Kasumi-1 (cell line): ENCODE data around the gene SLC19A2.
"Not testable (repeated sequence)": the region's sequence is repeated elsewhere in the genome, so short reads cannot be mapped to it uniquely, and the experiment has no call there.

ENCODE experiments used
- DNase-seq, 2 experiments: peaks; one replicate each; lab custom pipeline; 2025; lab: John Stamatoyannopoulos, UW

The SLC19A2 gene

DNA sequence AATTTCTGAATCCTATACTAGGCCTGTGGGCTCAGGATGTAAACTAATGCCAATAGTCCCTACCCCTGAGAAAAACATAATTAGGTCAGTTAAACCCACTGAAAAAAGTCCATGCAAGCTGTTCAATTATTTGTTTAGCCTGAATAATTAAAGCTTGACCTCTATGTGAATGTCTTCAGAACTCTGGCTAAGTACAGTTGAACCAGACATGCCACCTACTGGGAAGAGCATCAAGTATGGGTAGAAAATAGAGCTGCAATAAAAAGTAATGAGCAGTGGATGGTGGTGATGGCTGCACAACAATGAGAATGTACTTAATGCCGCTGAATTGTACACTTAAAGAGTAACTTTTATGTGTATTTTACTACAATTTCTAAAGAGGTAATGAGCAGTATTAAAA, 23.6 kb upstream of the SLC19A2 start:
- no peak for DNase-seq

- no peak for DNase-seq
Observed at GRCh38 chr1:169508432-169509338, 22.9 kb upstream of the SLC19A2 start.

GRCh38 chr1:169507413-169507812, 21.7 kb upstream of the SLC19A2 start:
- no peak for DNase-seq

- not testable (repeated sequence) for DNase-seq
Observed at GRCh38 chr1:169503601-169504000, 17.9 kb upstream of the SLC19A2 start.

DNA sequence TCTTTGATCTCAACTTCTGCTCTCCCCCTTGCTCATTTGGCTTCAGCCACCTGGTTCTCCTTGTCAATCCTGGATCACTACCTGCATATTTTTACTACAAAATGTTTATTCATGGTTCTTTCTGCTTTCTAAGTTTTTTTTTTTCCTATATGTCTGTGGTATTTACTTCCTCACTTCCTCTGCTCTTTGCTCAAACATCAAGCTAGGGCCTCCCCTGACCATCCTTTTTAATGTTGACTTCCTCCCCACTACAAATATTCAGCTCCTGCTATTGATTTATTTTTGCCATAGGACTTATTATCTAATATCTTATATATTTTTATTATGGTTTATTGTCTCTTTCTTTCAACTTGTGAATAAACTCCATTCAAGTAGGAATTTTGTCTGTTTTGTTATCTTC, 14.1 kb upstream of the SLC19A2 start:
- no peak for DNase-seq

- no peak for DNase-seq
Observed at GRCh38 chr1:169497317-169497716, 11.6 kb upstream of the SLC19A2 start.

GRCh38 chr1:169495916-169496315, 10.2 kb upstream of the SLC19A2 start:
- no peak for DNase-seq

GRCh38 chr1:169495046-169495775, 9.5 kb upstream of the SLC19A2 start:
- DNase-seq = no peak

DNA sequence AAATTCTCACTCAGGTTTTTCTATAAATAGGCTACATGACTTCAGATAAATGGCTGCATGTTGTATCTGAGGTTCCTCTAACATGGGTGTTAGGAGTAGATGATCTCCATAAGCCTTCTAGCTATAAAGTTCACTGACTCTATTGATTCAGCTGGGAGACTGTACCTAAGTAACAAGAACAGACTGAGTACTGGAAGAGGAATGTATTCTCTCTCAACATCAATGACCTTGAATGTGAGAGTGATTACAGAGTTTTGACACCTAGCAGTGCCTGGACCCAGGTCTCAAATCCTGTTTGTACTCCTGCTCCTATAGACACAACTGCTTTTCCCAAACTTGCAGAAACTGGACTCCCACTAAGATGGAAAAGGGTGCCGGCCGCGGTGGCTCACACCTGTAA, 8.6 kb upstream of the SLC19A2 start:
- no peak for DNase-seq

DNA sequence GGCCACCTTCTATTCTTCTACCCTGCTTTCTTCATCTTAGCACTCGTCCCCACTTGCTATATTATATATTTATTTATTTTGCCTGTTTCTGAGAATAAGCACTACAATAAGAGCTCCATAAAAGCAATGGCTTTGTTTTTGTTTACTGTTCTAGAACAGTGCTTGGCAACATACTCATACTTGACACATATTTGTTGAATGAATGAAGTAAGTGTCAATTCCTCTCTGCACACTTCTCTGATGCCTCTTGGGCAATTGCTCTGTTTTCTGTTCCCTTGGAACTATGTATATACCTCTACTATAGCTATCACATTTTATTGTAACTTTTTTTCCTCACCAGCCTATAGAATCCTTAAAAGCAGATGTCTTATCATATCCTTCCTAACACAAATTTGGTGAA, 7.5 kb upstream of the SLC19A2 start:
- DNase-seq = no peak

DNA sequence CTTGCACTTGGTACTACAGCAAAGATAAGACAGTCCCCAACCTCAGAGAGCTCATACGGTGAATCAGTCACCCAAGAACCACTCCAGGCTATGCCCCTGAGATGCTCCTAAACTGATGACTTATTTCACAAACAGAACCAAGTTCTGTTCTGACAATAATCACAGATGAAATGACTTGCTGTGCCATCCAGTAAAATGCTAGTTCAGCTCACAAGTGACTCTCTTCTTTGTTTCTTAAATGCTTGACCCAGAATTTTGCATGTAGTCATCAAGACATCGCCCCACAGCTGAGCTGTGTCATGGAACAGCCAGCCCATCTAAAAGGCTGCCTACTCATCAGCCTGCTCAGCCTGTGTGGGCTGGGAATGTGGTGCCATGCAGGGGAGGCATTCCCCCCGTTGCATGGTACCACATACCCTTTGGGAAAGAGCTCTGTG, 6.1 kb upstream of the SLC19A2 start:
- DNase-seq = no peak

DNA sequence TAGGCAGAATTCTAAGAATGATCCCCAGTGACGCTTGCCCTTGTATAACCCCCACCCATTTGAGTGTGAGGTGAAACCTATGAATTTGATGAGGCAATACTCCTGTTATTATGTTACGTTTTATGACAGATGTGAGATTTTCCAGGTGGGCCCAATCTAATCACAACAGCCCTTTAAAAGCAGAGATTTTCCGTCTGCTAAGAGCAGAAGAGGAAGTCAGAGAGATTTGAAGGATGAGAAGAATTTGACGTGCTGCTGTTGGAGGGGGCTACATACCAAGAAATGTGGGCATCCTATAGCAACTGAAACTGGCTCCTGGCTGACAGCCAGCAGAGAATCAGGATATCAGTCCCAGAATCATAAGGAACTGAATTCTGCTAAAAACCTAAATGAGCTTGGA, 2.4 kb upstream of the SLC19A2 start:
- DNase-seq = no peak

GRCh38 chr1:169487561-169487960, 1.8 kb upstream of the SLC19A2 start:
- DNase-seq = no peak

DNA sequence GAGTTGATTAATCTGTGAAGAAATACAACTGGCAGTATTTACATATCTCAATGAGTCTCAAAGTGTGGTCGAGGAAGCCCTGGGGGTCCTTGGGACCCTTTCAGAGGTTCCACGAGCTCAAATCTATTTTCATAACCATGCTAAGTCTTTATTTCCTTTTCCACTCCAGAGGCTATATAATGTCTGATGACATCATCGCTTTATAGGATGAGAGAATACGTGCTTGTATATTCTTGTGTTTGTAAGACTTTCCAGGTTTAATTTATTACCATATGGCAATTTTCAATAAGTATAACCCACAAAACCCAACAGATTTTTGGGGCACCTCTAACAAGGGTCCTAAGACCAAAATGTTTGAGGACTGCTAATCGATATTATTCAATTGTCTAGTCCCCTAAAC, 1.4 kb upstream of the SLC19A2 start:
- DNase-seq = no peak

DNA sequence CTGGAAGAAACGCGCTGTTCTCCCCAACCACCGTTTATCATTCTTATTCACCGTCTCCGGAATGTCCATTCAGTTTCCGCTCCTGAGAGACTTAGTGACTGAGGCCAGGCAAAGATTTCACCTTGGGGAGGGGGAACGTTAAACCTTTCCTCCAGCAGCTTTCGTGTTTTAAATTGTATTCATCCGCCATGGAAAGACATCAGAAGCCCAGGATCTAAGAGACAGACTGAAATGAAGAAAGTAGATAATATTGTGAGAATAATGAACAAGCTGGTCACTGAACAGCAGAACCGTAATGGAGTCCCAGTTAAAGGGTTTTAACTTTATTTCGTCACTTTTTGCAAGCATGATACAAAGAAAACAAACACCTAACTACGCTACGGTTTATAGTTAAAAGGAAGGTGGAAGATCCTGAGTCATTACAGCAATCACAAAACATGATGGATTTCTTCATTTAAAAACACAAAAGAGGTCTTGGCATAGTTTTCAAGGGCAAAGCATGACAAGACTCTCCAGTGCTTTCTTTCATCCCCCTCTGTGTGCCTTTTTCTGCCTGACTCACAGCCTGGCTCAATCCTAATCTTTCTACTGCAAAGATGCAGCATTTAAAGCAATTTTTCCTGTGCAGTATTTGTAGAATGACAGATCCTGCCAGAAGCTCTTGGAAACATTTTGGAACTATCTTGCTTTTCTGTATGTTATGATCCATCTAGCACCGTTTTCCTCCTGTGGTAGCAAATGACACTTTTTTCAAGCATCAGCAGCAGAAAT, 722 bp upstream of the SLC19A2 start:
- DNase-seq = peak in 1 of 2 experiments; percentile 44

- DNase-seq = peak; percentile 26 to 36
Observed at GRCh38 chr1:169484683-169485430, 887 bp downstream of the SLC19A2 start.

DNA sequence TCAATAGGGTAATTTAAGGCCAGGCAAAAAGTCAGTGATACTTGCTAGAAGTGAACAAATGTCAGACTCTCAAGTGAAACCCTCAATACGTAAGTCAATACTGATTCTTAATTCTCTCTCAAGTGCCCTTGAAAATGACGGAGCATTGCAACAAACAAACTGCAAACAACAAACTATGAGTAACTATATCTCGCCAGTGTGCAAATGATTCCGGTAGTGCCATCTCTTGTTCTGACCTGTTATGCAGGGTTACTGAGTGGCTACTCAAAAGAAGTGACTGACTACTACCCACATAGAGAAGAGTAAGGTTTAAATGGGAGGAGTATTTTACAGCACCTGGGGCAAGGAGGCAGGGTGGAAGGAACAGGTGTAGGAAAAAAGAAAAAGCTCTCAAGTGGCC, 1.6 kb downstream of the SLC19A2 start:
- no peak for DNase-seq

- DNase-seq = peak; percentile 5 to 20
Observed at GRCh38 chr1:169483500-169483966, 2.2 kb downstream of the SLC19A2 start.

GRCh38 chr1:169479363-169480066, 6.2 kb downstream of the SLC19A2 start:
- no peak for DNase-seq

DNA sequence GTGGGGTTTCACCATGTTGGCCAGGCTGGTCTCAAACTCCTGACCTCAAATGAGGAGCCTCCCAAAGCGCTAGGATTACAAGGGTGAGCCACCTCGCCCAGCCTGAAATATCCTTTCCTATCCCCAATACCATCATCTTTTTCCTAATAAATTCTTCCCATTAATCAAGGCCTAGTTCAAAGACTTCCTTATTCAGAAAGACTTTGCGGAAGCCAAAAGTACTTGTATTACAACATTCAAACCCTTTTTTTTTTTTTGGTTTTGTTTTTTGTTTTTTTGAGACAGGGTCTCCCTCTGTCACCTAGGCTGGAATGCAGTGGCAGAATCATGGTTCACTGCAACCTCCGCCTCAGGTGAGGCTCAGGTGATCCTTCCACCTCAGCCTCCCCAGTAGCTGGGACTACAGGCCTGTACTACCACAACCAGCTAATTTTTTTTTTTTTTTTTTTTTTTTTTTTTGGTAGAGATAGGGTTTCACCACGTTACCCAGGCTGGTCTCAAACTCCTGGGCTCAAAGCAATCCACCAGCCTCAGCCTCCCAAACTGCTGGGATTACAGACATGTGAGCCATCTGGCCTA, 7.6 kb downstream of the SLC19A2 start:
- DNase-seq = no peak
